DND-41 (cell line): ENCODE measurements around the gene DSG3.

ENCODE experiments used
- EZH2 ChIP-seq: IDR thresholded peaks from 3 replicates; pipeline ENCODE4 v1.6.1; 2012; ENCODE audit warnings: borderline replicate concordance, low read depth, mild to moderate bottlenecking, moderate library complexity, low read length, inconsistent platforms; ENCODE audit not compliant: severe bottlenecking
- TF ChIP-seq, protein P1 (sequence below): IDR thresholded peaks from 2 replicates; pipeline ENCODE4 v1.5.1; 2012; ENCODE audit warnings: borderline replicate concordance, low read length, moderate library complexity, mild to moderate bottlenecking; ENCODE audit not compliant: poor library complexity, severe bottlenecking; ENCODE audit errors: extremely low read depth

DNA sequence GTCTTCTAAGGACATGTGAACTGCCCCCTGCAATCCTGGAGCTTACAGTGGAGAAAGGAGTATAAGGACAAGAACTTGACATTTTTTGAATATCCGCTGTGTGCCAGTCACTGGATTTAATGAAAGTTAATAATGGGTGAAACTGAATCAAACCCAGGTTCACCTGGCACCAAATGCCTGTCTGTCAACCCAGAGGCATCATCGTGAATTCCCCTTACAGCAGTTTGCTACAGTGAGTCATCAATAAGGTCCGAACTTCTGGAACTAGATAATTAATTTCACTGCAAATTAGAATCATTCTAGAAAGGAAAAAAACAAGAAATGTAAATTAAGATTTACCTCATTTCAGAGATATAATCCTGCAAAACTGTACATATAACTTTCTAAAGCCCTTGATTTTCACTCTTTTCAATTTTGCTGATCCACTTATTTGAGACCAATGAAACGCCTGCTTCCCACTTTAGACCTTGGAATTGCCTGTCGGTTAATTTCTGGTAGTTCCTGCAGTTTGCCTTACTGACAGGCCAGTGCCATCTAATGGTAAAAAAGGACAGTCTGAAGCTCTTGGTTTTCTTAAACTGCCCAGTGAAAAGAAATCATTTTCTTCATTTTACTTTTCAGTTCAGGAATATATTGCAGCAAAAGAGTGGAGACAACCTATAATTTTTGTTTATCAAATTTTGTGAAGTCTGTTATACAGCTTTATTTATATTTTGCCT lies 58.6 kb downstream of the DSG3 start:
- TF ChIP-seq, protein P1, sequence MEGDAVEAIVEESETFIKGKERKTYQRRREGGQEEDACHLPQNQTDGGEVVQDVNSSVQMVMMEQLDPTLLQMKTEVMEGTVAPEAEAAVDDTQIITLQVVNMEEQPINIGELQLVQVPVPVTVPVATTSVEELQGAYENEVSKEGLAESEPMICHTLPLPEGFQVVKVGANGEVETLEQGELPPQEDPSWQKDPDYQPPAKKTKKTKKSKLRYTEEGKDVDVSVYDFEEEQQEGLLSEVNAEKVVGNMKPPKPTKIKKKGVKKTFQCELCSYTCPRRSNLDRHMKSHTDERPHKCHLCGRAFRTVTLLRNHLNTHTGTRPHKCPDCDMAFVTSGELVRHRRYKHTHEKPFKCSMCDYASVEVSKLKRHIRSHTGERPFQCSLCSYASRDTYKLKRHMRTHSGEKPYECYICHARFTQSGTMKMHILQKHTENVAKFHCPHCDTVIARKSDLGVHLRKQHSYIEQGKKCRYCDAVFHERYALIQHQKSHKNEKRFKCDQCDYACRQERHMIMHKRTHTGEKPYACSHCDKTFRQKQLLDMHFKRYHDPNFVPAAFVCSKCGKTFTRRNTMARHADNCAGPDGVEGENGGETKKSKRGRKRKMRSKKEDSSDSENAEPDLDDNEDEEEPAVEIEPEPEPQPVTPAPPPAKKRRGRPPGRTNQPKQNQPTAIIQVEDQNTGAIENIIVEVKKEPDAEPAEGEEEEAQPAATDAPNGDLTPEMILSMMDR, result peak; percentile 35
- TF ChIP-seq EZH2, result no peak
